Stimulated activated memory B cell treated with anti-CD40 and anti-IgM and Interleukin-4, amounts not matched to agents 10 μg/mL and 1 μg/mL and 100 μg/mL, for 72 hours (primary cell): ENCODE data around the gene CMTM7.
A peak's percentile ranks its signal among the peaks of the same experiment; 100 is the strongest.

Source experiments
- ATAC-seq: fragments of 150-1000 bp; cut with Tn5 transposase; 2 replicates; pipeline ENCODE4 v1.10.0; 2021
- H3K27ac Mint-ChIP-seq: one replicate; pipeline ENCODE4 v1.8.0; 2022; ENCODE audit warnings: mild to moderate bottlenecking, mixed read lengths
- H3K27me3 Mint-ChIP-seq: one replicate; pipeline ENCODE4 v1.8.0; 2022; ENCODE audit warnings: mixed read lengths
- H3K36me3 Mint-ChIP-seq: one replicate; pipeline ENCODE4 v1.8.0; 2022; ENCODE audit warnings: mixed read lengths
- H3K4me1 Mint-ChIP-seq: one replicate; pipeline ENCODE4 v1.8.0; 2022; ENCODE audit warnings: mixed read lengths
- H3K4me3 Mint-ChIP-seq: one replicate; pipeline ENCODE4 v1.8.0; 2022; ENCODE audit warnings: mild to moderate bottlenecking, moderate library complexity, mixed read lengths
- H3K9me3 Mint-ChIP-seq: one replicate; pipeline ENCODE4 v1.8.0; 2022; ENCODE audit warnings: mixed read lengths

Gene CMTM7

DNA sequence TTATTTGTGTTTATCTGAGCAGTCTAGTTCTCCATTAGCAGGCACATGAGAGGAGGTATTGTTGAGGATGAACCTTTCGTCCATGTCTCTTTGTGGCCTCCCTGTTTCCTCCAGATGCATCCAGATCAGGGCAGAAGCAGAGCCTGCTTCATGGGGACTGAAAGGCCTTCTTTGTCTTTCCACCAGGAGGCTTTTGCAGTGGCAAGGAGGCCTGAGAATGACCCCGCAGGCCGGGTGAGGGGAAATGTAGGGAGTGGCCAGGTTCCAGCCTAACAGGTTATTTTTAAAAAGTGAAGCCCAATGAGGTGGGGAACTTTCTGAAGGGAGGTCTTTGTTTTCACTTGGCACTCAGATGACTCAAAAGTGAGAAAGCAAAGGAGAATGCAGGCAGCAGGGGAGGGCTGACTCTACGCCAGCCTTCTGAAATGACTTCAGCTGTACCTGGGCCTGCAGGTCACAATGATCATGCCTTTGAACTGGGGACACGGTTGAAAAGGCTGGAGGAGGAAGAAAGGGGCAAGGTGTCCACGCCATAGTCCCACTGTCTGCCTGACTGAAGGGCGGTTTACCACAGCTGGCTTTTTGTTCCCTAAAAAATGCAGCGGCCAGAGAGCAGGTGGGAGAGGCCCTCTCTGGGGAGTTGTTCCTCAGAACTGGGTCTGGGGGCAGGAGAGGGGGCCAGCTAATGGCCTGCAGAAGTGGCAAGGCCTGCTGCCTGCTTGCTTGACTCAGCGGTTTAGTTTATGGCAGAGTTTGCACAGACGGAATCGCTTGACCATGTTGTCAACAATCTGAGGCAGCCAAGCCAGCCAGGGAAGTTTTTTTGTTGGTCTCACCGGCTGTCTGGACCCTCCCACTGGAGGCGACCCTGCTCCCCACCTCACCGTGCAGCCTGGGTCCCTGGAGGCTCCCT is 28.7 kb downstream of the CMTM7 start:
- no peaks in the 10 kb centered on the region for H3K9me3 Mint-ChIP-seq
- H3K4me1 Mint-ChIP-seq: peaks cover 89% of the 10 kb centered on the region
- H3K36me3 Mint-ChIP-seq: peaks cover 11% of the 10 kb centered on the region
- peak; percentile 96 for ATAC-seq
- peak overlapping the region; percentile 56 for H3K4me3 Mint-ChIP-seq
- H3K27ac Mint-ChIP-seq: peak overlapping the region; percentile 84
- H3K27me3 Mint-ChIP-seq: no peaks in the 10 kb centered on the region

DNA sequence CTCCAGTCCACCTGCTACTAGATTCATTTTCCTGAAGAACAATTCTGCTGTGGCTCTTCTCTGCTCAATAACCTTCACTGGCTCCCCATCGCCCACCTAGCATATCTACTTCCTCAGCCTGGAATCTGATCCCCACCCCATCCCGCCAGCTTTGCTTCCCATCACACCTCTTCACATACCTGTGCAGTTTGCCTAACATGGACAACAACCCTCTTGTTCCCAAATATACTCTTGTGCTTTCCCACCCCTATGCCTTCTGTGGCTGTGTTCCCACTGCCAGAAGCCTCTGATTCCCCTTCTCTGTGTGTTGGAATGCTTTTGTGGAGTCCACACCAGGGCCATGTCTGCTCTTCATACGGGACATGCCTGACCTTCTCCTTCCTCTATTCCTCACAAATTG is 29.5 kb downstream of the CMTM7 start:
- ATAC-seq: no peak
- Mint-ChIP-seq H3K4me1 (peaks cover 81% of the 10 kb centered on the region), H3K27ac (peak overlapping the region; percentile 84), H3K4me3 (peak overlapping the region; percentile 47), H3K36me3 (peaks cover 5% of the 10 kb centered on the region), H3K27me3 (no peaks in the 10 kb centered on the region), H3K9me3 (no peaks in the 10 kb centered on the region)

DNA sequence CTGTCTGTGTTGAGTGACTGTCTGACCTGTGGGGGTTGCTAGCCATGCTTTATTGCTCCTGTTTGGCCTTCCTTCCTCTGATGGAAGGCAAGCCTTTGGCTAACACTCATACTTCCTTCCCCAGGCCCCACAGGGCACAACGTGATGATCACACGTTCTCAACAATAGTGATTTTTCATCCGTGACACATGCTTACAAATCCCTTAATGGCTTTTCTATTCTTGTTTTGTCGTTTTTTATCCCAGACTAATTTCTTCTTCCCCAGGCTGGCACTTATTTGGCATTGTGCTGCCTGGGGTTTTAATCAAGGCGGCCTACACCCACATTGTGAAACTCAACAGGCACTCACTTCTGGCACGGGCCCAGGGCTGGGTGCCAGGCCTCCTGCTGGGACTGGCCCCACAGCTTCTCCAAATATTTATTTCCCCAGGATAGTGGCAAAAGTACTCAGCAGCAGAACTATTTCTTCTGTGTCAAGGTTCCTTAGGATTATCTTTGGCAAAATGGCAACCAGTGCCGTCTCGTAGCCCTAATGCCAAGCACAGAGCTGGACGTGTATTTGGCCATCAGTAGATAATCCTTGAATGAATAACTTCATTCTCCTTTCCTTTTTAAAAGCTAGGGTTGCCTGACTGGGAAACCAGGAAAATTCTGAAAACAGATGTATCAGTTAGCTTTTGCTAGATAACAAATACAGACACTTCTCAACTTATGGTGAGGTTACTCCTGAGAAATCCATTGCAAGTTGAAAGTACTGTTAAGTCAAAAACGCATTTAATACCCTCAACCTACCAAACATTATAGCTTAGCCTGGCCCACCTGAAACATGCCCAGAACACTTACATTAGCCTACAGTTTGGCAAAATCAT is 30.6 kb downstream of the CMTM7 start:
- ATAC-seq: no peak
- H3K27ac Mint-ChIP-seq: peak overlapping the region; percentile 84
- H3K4me3 Mint-ChIP-seq: no peak overlapping the region
- no peaks in the 10 kb centered on the region for H3K27me3 Mint-ChIP-seq
- H3K9me3 Mint-ChIP-seq: no peaks in the 10 kb centered on the region
- peaks cover 5% of the 10 kb centered on the region for H3K36me3 Mint-ChIP-seq
- H3K4me1 Mint-ChIP-seq: peaks cover 80% of the 10 kb centered on the region

DNA sequence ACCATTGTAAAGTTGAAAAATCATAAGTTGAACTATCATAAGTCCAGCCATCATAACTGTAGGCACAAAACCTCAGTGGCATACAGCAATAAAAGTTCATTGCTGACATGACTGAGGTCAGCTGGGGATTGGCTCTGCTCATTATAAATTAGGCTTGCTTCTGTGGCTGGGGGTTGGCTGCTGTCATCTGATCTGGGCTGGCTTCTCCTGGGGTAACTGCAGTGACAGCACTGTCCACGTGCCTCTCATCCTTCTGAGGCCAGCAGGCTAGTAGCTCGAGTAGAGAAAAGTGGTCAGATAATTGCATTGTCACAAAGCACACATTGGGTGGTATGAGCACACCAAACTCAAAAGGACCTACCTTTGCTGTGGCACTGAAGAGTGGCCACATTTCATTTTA is 31.3 kb downstream of the CMTM7 start:
- peaks cover 80% of the 10 kb centered on the region for H3K4me1 Mint-ChIP-seq
- no peak for ATAC-seq
- peak overlapping the region; percentile 84 for H3K27ac Mint-ChIP-seq
- no peak overlapping the region for H3K4me3 Mint-ChIP-seq
- H3K36me3 Mint-ChIP-seq: peaks cover 5% of the 10 kb centered on the region
- H3K27me3 Mint-ChIP-seq: no peaks in the 10 kb centered on the region
- H3K9me3 Mint-ChIP-seq: no peaks in the 10 kb centered on the region

DNA sequence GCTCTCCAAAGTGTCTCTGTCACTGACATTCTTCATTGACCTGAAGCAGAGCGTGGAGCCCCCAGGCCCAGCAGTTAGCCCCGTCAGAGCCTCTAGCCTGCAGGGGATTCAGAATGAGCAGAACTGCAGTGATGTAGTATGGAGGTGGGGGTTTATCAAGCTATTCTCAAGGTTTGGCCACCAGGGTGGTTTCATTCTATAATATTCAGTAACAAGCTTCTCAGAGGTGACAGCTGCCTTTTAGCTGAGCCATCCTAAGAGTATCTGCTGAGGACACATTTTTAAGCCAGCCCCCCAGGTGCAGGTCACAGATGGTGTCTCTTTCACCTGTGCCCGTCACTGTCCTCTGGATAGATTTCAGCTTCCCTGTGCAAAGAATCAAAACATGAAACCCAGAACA is 31.9 kb downstream of the CMTM7 start:
- Mint-ChIP-seq H3K4me1 (peaks cover 80% of the 10 kb centered on the region), H3K27me3 (no peaks in the 10 kb centered on the region), H3K4me3 (no peak overlapping the region), H3K36me3 (peaks cover 5% of the 10 kb centered on the region), H3K9me3 (no peaks in the 10 kb centered on the region), H3K27ac (peak overlapping the region; percentile 84)
- ATAC-seq: peak; percentile 4

DNA sequence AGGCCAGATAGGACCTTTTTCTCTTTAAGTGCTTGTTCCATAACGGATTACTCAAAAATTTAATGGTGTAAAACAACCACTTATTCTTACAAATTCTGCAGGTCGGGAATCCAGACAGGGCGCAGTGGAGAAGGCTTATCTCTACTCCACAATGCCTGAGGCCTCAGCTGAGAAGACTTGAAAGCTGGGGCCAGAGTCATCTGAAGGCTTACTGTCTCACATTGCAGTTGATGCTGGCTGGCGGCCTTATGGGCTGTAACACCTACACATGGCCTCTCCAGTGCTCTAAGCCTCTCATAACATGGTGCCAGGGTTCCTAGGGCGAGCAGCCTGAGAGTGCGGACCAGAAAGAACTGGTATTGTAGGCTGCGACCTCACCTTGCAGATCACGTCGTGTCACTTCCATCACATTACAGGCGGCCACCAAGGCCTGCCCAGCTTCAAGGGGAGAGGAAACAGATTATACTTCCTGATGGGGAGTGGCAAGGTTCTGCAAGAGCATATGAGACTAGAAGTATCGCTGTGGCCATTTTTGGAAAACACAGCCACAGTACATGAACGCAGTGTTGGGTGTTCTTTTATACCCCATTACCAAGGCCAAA is 32.4 kb downstream of the CMTM7 start:
- ATAC-seq: no peak
- H3K36me3 Mint-ChIP-seq: peaks cover 3% of the 10 kb centered on the region
- H3K27me3 Mint-ChIP-seq: no peaks in the 10 kb centered on the region
- H3K4me1 Mint-ChIP-seq: peaks cover 80% of the 10 kb centered on the region
- H3K27ac Mint-ChIP-seq: peak overlapping the region; percentile 84
- H3K9me3 Mint-ChIP-seq: no peaks in the 10 kb centered on the region
- H3K4me3 Mint-ChIP-seq: peak overlapping the region; percentile 44

DNA sequence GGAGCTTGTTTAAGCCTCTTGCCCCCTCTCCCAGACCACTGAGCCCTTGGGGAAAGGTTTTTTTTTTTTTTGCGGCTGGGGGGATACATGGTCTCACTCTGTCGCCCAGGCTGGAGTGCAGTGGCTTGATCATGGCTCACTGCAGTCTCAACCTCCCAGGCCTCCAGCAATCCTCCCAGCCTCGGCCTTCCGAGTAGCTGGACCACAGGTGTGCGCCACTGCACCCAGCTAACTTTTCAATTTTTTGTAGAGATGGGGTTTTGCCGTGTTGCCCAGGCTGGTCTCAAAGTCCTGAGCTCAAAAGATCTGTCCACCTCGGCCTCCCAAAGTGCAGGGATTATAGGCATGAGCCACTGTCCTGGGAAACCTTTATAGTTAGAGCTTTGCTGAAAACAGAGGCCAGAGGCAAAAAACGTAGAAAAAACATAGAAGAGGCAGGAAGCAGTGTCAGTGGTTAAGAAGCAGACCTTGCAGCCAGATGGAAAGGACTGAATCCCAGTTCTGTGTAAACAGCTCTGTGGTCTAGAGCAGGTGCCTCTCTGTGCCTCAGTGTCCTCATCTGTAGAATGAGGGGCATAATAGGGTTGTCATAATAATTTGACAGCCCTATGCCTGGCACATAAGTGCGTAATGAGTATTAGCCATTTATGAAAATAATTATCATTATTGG is 33.1 kb downstream of the CMTM7 start:
- peak overlapping the region; percentile 35 for H3K4me3 Mint-ChIP-seq
- H3K27ac Mint-ChIP-seq: peak overlapping the region; percentile 84
- ATAC-seq: no peak
- no peaks in the 10 kb centered on the region for H3K9me3 Mint-ChIP-seq
- no peaks in the 10 kb centered on the region for H3K27me3 Mint-ChIP-seq
- H3K36me3 Mint-ChIP-seq: no peaks in the 10 kb centered on the region
- H3K4me1 Mint-ChIP-seq: peaks cover 80% of the 10 kb centered on the region

DNA sequence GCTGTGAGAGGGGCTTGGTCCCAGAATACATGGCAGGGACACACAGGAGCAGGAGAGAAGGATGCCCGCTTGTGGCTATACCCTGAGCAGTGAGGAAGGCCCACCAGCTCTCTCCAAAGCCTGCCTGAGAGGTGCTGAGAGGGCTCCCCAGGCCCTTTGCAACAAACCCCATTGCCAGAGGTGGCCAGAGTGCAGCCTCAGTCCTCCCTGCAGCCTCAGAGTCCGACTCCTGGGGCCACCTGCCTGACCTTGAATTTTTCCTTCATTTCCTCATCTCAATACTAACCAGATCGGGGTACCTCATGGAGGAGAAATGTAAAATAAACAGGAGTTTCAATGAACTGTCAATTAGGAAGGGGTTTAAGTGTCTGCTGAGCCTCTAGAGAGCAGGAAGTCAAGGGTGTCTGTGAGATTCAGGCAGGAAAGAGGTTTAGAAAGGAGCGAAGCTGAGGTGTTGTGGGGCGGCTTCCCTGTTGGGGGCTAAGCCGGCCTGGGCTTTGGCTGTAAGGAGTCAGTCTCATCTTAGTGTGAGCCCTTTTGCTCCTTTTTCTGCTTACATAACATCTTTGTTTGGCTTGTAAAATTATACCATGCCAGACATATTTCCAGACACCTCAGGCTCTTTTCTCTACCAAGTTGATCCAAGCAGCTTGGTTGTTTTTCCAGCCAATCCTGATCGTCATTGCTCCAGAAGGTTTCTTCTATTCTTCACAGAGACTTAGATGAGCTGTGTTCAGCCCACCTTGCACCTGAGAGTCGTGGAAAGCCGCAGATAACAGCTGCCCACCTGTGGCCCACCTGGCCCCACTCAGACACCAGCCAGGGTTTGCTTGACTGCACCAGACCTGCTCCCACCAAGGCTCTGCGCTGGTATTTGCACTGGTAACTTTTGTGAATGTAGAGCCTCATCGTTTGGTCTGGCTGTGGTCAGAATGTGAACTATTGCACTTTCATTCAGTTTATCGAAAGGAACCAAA is 36.7 kb downstream of the CMTM7 start:
- Mint-ChIP-seq H3K27ac (peak overlapping the region; percentile 93), H3K36me3 (peaks cover 17% of the 10 kb centered on the region), H3K4me3 (peak overlapping the region; percentile 52), H3K27me3 (no peaks in the 10 kb centered on the region), H3K4me1 (peaks cover 80% of the 10 kb centered on the region), H3K9me3 (no peaks in the 10 kb centered on the region)
- peak; percentile 83 for ATAC-seq

DNA sequence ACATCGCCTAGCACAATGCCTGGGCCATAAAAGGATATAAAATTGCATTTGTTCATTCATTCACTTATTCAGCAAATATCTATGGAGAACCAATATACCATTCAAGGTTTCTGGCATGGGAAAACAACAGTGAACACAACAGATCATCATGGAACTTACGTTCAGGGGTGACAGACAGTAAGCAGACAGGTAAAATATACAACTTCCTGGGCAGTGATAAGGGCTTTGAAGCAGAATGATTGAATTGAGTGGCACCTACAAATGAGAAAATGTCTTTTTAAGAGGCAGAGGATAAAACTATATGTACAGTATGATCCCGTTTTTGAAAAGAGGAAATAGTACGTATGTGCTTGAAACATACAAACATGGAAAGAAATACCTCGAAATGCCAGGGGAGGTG is 39.2 kb downstream of the CMTM7 start:
- H3K36me3 Mint-ChIP-seq: peaks cover 17% of the 10 kb centered on the region
- no peak overlapping the region for H3K4me3 Mint-ChIP-seq
- peak overlapping the region; percentile 93 for H3K27ac Mint-ChIP-seq
- peaks cover 79% of the 10 kb centered on the region for H3K4me1 Mint-ChIP-seq
- no peak for ATAC-seq
- no peaks in the 10 kb centered on the region for H3K9me3 Mint-ChIP-seq
- H3K27me3 Mint-ChIP-seq: no peaks in the 10 kb centered on the region

DNA sequence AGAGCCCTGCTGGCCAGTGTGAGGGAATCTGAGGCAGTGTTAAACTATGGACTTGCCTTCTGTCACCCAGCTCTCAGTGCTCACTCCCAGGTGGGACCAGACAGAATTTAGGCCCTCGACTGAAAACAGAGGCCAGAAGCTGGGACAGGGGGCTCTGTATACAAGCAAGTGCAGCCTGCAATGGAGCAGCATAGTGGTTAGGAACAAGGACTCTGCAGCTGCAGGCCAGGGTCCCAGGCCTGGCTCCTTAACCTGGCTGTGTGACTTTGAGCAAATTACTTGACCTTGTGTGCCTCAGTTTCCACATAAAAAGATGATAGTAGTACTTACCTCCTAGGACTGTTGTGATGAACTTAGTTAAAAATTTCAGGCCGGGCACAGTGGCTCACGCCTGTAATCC is 39.8 kb downstream of the CMTM7 start:
- peaks cover 85% of the 10 kb centered on the region for H3K4me1 Mint-ChIP-seq
- peak overlapping the region; percentile 93 for H3K27ac Mint-ChIP-seq
- no peak for ATAC-seq
- no peak overlapping the region for H3K4me3 Mint-ChIP-seq
- H3K9me3 Mint-ChIP-seq: no peaks in the 10 kb centered on the region
- H3K36me3 Mint-ChIP-seq: peaks cover 17% of the 10 kb centered on the region
- no peaks in the 10 kb centered on the region for H3K27me3 Mint-ChIP-seq

DNA sequence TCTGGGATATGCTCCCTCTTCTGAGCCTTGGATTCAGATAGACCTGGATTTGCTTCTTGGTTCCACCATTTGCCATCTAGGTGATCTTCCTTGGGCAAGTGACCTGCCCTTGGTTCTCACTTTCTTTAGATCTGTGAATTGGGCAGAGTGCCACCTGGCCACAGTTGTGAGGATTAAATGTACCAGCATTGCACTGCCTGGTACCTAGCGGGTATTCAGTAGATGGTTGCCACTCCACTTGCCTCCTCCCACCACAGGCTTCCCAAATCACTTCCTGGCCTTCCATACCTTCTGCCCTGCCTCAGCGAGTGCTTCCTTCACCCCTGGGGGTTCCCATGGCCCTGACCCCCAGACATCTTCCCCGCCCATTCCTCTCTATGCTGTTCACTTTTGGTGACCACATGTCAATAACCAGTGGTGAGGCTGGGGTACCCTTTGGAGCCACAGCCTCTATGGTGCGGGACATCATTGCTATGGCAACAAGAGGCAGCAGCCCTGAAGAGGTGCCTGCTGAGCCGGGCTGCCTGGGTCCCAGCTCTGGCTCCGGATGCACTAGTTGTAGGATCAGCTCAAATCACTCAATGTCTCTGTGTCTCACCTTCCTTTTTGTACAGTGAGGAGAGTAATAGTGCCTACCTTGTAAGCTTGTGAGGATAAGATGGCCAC is 40.5 kb downstream of the CMTM7 start:
- Mint-ChIP-seq H3K36me3 (peaks cover 17% of the 10 kb centered on the region), H3K27ac (peak overlapping the region; percentile 93), H3K9me3 (no peaks in the 10 kb centered on the region), H3K4me3 (peak overlapping the region; percentile 35), H3K4me1 (peaks cover 90% of the 10 kb centered on the region), H3K27me3 (no peaks in the 10 kb centered on the region)
- ATAC-seq: no peak

DNA sequence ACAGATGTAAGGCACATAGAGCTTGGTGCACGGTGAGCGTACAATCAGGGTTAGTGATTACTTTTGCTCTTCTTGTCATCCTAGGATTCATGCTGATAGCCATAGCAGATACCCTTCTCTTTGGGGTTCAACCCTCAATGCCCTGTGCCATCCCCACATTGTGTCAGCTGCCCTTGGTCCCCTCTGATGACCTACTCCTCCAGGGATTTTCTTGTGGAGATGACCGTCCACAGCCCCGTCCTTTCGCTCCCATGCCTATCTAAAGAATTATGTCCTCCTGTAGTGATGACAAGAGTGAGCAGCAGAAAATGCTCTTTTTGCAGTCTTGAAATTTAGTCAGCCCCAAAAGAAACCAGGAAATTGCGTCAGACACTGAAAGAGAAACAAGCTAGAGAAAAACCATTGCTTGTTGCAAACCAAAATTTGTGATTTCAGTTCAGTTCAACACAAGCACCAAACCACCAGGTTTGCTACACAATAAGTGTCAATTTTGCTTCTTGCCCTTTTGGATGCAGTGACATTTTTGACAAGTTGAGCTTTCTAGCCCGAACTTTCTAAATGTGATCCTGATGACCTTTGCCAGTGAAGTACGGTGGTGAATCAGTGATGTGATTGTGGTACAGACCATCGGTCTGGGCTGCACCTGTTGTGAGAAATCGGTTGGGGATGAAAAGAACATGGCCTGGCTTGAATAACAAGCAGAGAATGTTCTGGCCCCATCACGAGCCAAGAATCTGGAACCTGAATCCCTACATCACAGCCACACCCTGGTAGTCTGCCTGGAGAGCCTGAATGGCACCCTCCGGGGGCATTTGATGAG is 41.3 kb downstream of the CMTM7 start:
- Mint-ChIP-seq H3K4me3 (peak overlapping the region; percentile 68), H3K27ac (peak overlapping the region; percentile 93), H3K4me1 (peaks cover 87% of the 10 kb centered on the region), H3K27me3 (no peaks in the 10 kb centered on the region), H3K9me3 (no peaks in the 10 kb centered on the region), H3K36me3 (peaks cover 17% of the 10 kb centered on the region)
- peak; percentile 79 for ATAC-seq

DNA sequence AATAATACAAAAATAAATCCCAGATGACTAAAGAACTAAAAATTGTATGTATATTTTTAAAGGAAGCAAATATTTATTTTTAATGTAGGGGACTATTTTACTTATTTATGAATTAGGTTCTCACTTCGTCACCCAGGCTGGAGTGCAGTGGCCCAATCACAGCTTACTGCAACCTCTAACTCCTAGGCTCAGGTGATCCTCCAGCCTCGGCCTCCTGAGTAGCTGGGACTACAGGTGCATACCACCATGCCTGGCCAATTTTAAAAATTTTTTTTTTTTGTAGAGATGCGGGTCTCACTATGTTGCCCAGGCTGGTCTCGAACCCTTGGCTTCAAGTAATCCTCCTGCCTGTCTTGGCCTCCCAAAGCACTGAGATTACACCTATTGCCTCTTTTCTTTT is 42.6 kb downstream of the CMTM7 start:
- Mint-ChIP-seq H3K4me3 (no peak overlapping the region), H3K27ac (no peak overlapping the region), H3K36me3 (peaks cover 17% of the 10 kb centered on the region), H3K27me3 (no peaks in the 10 kb centered on the region), H3K4me1 (peaks cover 87% of the 10 kb centered on the region), H3K9me3 (no peaks in the 10 kb centered on the region)
- no peak for ATAC-seq
